ENCODE results near the gene PPIL6.

Gene PPIL6

DNA sequence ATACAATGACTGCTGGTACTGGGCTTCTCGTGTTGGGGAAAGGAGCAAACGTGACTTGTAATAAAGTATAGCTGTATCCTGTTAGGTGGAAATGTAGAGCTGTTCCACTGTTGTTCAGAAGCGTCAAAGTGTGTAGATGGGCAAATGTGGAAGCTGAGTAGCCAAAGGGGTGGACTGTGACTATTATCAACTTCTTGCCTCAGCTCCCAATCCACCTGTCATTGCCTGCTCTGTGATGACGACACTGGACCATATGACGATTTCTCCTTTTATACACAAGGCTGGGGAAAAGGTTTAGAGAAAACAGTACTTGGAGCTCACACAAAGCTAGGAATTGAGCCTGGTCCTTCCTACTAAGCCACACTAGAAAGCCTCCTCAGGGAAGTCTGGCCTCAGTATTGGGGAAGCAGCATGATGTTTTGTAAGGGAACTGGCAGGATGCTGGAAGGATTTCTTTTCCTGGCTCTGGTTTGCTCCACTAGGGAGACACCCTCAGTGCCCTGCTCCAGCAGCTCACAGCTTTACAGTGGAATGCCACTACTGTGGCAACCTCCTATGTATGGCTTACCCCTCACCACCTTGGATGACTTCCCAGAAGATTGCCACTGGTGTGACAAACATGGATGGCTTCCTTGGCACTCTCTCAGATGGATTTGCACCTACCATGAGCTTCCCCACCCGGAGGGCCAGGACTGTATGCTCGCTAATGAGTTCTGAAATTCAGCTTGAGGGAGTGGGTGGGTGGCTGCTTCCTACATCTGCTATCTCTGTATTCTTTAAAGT lies 78.1 kb downstream of the PPIL6 start:
- no peak for DNase-seq (ENCODE audit: low read depth)

DNA sequence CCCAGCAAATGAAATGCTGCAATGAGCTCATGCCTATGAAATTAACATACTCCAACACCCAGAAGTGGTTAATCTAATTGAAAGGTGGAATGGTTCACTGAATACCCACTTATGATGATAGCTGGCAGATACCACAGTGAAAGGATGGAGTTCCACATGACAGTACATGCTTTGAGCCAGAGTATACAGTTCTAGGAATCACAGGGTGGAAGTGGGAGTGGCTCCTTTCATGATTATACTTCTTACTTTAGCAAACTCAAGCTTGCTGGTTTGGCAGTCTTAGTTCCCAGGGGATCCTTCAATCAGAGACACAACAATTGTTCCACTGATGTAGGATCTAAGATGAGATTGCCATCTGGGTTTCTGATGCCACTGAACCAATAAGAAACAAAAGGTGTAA lies 79.6 kb downstream of the PPIL6 start:
- DNase-seq (ENCODE audit: low read depth), result no peak

DNA sequence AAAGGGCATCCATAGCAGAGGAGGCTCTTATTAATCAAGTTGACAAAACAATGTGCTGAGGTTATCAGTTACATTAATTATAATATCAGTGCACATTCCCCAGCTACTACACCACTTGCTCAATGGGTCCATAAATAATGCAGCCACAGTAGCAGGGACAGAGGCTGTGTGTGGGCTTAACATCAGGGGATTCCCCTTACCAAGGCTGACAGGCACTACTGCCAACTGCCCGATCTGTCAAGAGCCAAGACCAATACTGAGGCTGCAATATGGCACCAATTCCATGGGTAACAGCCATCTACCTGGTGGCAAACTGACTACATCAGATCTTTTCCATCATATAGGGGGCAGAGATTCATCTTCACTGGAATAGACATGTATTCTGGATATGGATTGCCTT lies 80.1 kb downstream of the PPIL6 start:
- no peak for DNase-seq (ENCODE audit: low read depth)

DNA sequence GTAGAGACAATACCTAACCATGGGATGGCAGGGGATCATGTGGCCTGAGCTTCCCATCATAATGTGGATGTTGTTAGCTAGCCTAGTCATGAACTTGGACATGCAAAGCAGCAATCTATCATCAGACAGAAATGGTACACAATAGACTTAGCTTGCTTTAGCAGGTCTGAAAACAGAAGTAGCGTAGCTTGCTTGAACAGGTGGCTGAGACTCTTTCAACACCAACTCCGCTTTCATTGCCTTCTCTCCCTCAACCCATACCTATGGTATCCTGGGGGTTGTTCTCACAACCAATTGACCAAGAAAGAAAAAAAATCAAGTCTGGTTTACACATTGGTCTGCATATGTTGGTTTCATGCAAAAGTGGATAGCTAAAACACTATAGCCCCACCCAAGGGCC lies 81.2 kb downstream of the PPIL6 start:
- DNase-seq (ENCODE audit: low read depth), result no peak

DNA sequence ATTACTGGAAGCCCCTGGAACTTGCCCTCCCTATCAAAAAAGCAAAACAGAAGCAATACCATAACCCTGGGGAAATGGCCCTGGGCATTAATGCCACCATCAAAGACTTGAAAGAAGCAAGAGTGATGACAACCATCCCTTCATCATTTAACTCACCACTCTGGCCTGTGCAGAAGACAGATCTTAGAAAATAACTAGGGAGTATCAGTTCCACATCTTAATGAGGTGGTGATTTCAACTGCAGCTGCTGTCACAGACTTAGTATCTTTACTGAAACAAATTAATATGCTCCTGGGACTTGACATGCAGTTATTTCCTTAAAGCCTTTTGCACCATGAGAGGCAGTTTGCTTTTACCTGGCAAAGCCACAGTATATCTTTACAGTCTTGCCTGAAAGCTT lies 82.2 kb downstream of the PPIL6 start:
- DNase-seq (ENCODE audit: low read depth), result no peak

DNA sequence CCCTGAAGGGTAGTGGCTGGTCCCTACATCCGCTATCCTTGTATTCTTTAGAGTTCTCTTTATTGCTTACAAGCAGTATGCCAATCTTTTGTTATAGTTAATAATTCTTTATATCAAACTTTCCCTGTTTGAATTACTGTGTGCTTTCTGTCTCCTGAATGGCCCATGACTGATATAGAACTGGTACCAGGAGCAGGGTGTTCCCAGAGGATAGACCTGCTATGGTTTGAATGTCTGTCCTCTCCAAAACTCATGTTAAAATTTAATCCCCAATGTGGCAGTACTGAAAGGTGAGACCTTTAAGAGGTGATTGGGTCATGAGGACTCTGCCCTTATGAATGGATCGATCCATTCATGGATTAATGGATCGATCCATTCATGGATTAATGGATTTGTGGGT lies 84.2 kb downstream of the PPIL6 start:
- DNase-seq (ENCODE audit: low read depth), result no peak

DNA sequence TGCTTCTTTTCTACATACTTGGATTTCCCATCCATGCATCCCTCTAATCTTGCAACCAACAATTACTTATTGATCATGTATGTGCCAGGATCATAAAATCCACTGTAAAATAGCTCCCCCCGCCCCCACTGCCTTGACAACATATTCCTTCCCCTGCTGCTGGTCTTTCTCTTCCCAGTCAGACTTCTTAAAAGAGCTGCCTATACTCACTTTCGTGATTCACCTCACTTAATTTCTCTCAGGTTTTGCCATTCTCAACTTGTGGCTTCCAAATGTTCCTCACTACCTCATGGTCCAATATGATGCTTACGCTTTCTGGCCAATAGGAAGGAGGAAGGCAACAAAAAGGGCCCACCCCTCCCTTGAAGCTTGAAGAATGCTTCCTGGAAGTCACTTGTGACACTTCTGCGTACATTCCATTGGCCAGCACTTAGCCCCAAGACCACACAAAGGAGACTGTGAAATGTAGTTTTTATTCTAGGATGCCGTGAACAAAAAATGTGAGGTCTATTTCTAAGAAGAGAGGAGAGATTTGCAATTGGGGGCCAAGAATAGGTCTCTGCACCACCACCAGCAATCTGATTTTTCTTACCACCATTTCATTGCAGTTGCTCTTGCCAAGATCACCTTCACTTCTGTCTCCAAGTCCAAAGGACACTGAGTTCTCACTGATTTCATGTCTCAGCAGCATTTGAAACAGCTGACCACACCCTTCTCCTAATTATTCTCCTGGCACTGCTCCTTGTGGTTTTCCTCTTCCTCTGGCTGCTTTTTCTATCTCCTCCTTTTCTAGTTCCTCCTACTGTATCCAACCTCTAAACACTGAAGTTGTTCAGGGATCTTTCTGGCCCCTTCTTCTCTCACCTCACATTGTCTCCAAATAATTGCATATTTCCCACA lies 88.9 kb downstream of the PPIL6 start:
- no peak for DNase-seq (ENCODE audit: low read depth)

DNA sequence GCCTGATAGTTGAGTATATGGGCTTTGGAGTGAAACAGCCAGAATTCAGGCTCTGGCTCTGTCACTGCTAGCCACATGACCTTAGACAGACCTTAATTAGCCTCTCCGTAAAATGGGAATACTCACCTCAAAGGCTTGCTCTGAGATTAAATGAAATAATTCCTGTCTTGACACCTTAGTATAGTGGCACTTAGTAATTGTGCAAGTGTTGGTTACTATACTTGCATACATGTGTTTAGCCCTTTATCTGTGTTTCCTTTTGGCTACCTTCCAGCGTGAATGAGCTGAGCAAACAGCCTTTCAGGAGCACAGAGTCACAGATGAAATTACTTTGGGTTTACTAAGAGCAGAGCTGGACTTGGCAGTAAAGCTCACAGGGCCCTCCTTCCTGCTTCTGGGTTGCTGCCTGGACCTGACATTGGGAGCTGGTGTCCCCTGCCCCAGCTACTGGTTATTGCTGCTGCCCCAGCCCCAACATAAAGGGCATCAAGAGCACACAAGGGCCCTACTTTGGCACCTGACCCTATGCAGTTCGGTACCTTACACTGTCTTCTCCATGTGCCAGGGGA lies 90.9 kb downstream of the PPIL6 start:
- no peak for DNase-seq (ENCODE audit: low read depth)

DNA sequence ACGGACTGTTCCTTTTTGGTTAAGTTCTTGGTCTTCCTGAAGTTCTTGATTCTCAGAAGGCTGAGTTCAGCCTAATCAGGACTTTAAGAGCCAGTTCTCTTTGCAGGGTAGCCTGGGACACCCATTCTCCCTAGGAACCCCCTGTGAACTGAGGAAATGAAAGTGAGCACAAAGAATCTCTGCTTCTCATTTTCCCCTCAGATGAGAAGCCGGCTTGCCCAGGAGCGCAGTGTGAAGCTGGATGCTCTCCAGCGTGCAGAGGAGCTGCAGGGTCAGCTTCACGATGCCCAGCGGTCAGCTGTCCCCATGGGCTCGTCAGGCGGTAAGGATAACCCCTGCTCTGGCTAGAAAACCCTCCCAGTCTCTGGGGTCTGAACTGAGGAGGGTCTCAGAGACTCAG lies 92.2 kb downstream of the PPIL6 start:
- DNase-seq (ENCODE audit: low read depth), result no peak

DNA sequence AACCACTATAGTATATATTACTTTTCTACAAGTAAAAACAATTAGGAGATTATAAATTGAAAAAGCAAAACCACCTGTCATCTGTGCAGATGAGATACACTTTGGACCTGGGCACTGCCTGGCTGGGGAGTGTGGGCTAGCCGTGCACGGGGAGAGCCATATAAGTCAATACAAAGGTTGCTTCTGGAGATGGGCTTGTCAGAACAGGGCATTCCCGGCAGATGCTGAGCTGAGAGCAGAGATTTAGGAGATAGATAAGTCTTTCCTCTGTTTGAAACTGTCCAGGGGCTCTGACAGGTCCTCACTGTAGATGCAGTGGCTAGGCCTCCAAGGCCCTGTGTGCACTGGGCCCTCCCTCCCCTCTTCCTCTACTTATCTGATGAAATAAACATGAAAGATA lies 92.6 kb downstream of the PPIL6 start:
- DNase-seq (ENCODE audit: low read depth), result no peak

DNA sequence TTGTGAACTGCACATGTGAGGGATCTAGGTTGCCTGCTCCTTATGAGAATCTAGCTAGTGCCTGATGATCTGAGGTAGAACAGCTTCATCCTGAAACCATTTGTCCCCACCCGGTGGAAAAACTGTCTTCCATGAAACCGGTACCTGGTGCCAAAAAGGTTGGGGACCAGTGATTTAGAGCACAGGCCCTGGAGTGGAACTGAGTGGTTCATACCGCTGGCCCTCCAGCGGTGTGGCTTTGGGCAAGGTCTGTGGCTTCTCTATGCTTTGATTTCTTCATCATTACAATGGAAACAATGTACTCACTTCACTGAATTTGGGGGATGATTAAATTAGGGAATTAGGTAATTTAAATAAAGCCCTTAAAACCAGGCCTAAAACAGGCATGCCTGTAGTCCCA lies 94.4 kb downstream of the PPIL6 start:
- no peak for DNase-seq (ENCODE audit: low read depth)

DNA sequence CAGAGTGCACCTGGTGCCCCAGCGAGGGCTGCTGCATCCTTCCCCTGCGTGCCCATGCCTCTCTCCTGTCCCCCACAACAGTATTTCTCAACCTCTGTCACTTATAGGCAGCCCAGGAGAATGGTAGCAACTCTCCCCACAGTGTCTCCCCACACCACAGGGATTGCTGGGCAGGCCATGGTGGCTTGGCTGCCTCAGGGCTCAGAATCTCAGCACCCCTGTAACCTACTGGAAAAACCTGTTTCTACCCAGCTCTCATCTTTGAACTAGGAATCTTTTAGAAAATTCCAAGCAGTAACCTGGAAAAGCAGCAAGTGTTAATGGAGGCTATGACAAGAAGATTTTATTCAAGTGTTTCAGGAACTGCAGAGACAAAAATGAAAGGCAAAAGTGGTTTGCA lies 96.2 kb downstream of the PPIL6 start:
- DNase-seq (ENCODE audit: low read depth), result no peak

DNA sequence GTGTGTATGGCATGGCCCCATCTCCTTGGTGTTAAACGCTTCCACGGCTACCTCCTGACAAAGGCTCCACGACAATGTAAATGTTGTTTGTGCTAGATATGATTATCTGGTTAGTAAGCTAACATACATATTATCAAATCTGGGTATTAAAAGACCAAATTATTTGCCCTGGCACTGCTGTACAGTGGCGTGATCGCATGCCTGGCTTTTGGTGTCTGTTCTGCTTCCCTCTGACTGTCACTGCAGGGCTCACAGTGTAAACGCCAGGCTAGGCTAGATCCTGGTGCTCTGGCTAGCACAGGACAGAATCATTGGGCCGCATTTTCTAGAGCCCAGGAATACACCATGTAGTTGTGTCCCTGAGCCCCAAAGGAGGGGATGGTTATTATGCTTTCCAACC lies 96.9 kb downstream of the PPIL6 start:
- no peak for DNase-seq (ENCODE audit: low read depth)

DNA sequence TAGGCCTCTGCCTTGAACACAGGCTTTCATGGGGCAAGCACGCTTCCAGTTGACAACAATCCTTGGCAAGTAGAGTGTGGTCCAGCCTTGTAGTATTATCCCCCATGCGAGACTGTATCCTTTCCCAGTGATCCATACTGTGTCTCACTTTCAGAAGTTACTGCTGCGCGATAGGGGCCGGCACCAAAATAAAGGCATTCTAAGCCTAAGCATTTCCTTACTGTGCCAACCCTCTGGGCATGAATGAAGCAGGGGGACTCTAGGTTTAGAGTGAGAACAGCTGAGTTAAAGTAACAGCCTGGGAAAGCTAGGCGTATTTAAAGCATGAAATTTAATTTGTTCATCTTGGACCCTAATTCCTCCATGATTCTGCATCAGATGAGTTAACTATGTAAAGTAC lies 97.5 kb downstream of the PPIL6 start:
- DNase-seq (ENCODE audit: low read depth), result no peak

DNA sequence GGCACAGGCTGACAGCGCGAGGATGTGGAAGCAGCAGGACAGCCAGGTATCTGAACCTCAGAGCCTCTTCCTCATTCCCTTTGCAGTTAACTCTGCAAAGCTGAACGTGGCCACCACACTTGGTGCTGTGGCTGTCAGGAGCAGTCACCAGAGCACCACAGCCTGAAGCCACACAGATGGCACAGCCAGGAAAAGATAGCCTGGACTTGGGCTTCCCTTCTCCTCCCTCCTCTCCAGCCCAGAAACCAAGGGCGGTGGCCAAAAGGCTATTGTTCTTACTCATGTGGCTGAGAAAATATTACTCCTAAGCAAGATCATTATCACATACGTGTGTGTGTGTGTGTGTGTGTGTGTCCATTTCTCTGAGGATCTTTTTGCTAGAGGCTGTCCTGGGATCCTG lies 97.9 kb downstream of the PPIL6 start:
- no peak for DNase-seq (ENCODE audit: low read depth)

DNA sequence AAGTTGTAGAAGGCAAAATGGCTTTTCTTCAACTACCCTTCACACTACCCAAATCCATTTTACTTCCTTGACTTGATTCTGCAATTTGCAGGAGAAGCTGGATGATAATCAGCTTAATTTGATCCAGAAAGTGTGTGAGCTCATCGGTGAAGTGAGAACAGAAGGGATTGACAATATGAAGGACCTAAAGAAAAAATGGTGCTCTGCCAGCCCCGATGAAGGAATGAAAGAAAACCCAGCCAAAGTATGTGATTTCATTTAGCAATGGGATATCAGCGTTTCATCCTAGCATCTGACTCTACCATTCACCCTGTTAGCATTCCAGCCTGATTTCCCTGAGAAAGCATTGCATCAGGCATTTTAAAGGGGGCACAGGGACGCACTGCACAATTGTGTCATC lies 99.6 kb downstream of the PPIL6 start:
- no peak for DNase-seq (ENCODE audit: low read depth)

Data from stimulated activated CD8-positive, alpha-beta memory T cell treated with anti-CD3 and anti-CD28 coated beads, Interleukin-7, amount 100 ng/mL, for 24 hours (primary cell).